H1 (cell line): ENCODE results near the gene CADM1. TPM values are rescaled to one million over a fixed set of nuclear protein-coding genes. Genes with fewer than 3 reads are reported as not detected.

Source experiments
- CTCF ChIA-PET: fragments of 300-600 bp; sonication (Branson Sonifier 250); formaldehyde crosslinking; loops from one replicate; lab custom pipeline; 2021; ENCODE audit not compliant: partially characterized antibody; lab: Charles Lee
- POLR2A ChIA-PET: fragments of 300-600 bp; sonication (Branson Sonifier 250); formaldehyde crosslinking; loops from one replicate; lab custom pipeline; 2021; ENCODE audit warnings: inconsistent platforms; ENCODE audit not compliant: partially characterized antibody; lab: Charles Lee
- DNase-seq, 2 experiments: peaks; one replicate each; pipeline versions ENCODE4 v3.0.0 to v3.0.0-alpha.2; 2010 to 2022; ENCODE audit warnings: low spot score in 2 of 2, low read depth in 1 of 2, mixed read lengths in 1 of 2
- FAIRE-seq: peaks from 2 replicates; lab custom pipeline; 2011; peaks lifted over from hg19 to GRCh38; lab: Jason Lieb, UNC
- H2AFZ ChIP-seq: 2 replicates; pipeline ENCODE4 v1.8.1; 2012; ENCODE audit warnings: low read length, inconsistent platforms
- H2AK5ac ChIP-seq: 2 replicates; pipeline ENCODE4 v1.6.1; 2013; ENCODE audit warnings: low read depth, low read length
- H2BK120ac ChIP-seq: replicated peaks from 2 replicates; pipeline ENCODE3; 2013; ENCODE audit warnings: low read depth, low read length, inconsistent platforms
- H2BK12ac ChIP-seq: 2 replicates; pipeline ENCODE4 v1.6.1; 2013; ENCODE audit warnings: low read depth, low read length
- H2BK15ac ChIP-seq: 2 replicates; pipeline ENCODE4 v1.6.1; 2013; ENCODE audit warnings: low read length
- H2BK20ac ChIP-seq: 2 replicates; pipeline ENCODE4 v1.6.1; 2013; ENCODE audit warnings: low read length
- H2BK5ac ChIP-seq: 2 replicates; pipeline ENCODE4 v1.6.1; 2013; ENCODE audit warnings: low read depth, low read length
- H3K14ac ChIP-seq: 2 replicates; pipeline ENCODE4 v1.6.1; 2013; ENCODE audit warnings: inconsistent platforms; ENCODE audit not compliant: insufficient read length
- H3K18ac ChIP-seq: 2 replicates; pipeline ENCODE4 v1.6.1; 2013; ENCODE audit warnings: low read length; ENCODE audit errors: extremely low read depth
- H3K23ac ChIP-seq: 2 replicates; pipeline ENCODE4 v1.6.1; 2013; ENCODE audit warnings: inconsistent platforms; ENCODE audit not compliant: insufficient read length
- H3K23me2 ChIP-seq: 2 replicates; pipeline ENCODE4 v1.6.1; 2013; ENCODE audit warnings: low read depth, low read length
- H3K27ac ChIP-seq: 2 replicates; pipeline ENCODE4 v1.6.1; 2011; ENCODE audit warnings: low read depth, low read length, inconsistent platforms
- H3K27me3 ChIP-seq, 4 experiments: replicated peaks in 1 of 4; 1 replicate in 1 of 4; 2 replicates in 3 of 4; pipeline versions ENCODE4 v1.6.1 to v1.8.1; 2011 to 2013; ENCODE audit warnings: low read length in 3 of 4, mild to moderate bottlenecking in 3 of 4, inconsistent platforms in 2 of 4, mixed read lengths in 2 of 4, moderate library complexity in 1 of 4; ENCODE audit not compliant: control insufficient read depth in 3 of 4, insufficient read depth in 3 of 4; ENCODE audit errors: extremely low read depth in 1 of 4
- H3K36me3 ChIP-seq, 4 experiments: 2 replicates each; pipeline versions ENCODE4 v1.6.1 to v1.8.1; 2011 to 2013; ENCODE audit warnings: mild to moderate bottlenecking in 4 of 4, low read length in 3 of 4, moderate library complexity in 2 of 4, control low read depth in 1 of 4, inconsistent platforms in 1 of 4; ENCODE audit not compliant: insufficient read depth in 4 of 4, control insufficient read depth in 2 of 4
- H3K4ac ChIP-seq: replicated peaks from 2 replicates; pipeline ENCODE3; 2013; ENCODE audit warnings: low read length, low read depth, mixed read lengths, inconsistent platforms; ENCODE audit not compliant: insufficient read length
- H3K4me1 ChIP-seq, 4 experiments: replicated peaks in 1 of 4; 1 replicate in 1 of 4; 2 replicates in 3 of 4; pipeline versions ENCODE4 v1.6.1 to v1.8.1; 2011 to 2013; ENCODE audit warnings: low read length in 3 of 4, inconsistent platforms in 2 of 4, mixed read lengths in 1 of 4; ENCODE audit not compliant: insufficient read depth in 4 of 4, control insufficient read depth in 3 of 4
- H3K4me2 ChIP-seq, 2 experiments: 2 replicates each; pipeline versions ENCODE4 v1.6.1 to v1.8.1; 2011 to 2013; ENCODE audit warnings: low read depth in 2 of 2, low read length in 2 of 2, control low read depth in 1 of 2, inconsistent platforms in 1 of 2, mild to moderate bottlenecking in 1 of 2; ENCODE audit not compliant: insufficient read depth in 1 of 2
- H3K4me3 ChIP-seq, 4 experiments: fragments of 200-600, 300-600 bp in 1 of 4; sonication (generic), shearing (Covaris generic), sonication (Bioruptor Twin) in 1 of 4; 2 replicates each; pipeline versions ENCODE4 v1.5.1 to v1.8.1; 2011 to 2016; ENCODE audit warnings: low read length in 4 of 4, low read depth in 3 of 4, control low read depth in 2 of 4, inconsistent platforms in 2 of 4, mild to moderate bottlenecking in 2 of 4, mixed read lengths in 1 of 4, moderate library complexity in 1 of 4; ENCODE audit not compliant: insufficient read depth in 2 of 4; ENCODE audit errors: extremely low read depth in 1 of 4
- H3K56ac ChIP-seq: replicated peaks from 2 replicates; pipeline ENCODE3; 2013; ENCODE audit warnings: low read depth, mild to moderate bottlenecking, mixed read lengths, low read length, inconsistent platforms; ENCODE audit not compliant: insufficient read length
- H3K79me1 ChIP-seq: 2 replicates; pipeline ENCODE4 v1.6.1; 2013; ENCODE audit warnings: low read depth, low read length, control low read depth
- H3K79me2 ChIP-seq, 2 experiments: 2 replicates each; pipeline versions ENCODE4 v1.6.1 to v1.8.1; 2012 to 2013; ENCODE audit warnings: low read length in 2 of 2, mild to moderate bottlenecking in 2 of 2, inconsistent platforms in 1 of 2; ENCODE audit not compliant: insufficient read depth in 2 of 2, control insufficient read depth in 1 of 2
- H3K9ac ChIP-seq, 4 experiments: replicated peaks in 1 of 4; 1 replicate in 1 of 4; 2 replicates in 3 of 4; pipeline versions ENCODE4 v1.6.1 to v1.8.1; 2011 to 2013; ENCODE audit warnings: low read depth in 3 of 4, low read length in 3 of 4, control low read depth in 2 of 4, mild to moderate bottlenecking in 2 of 4, moderate library complexity in 2 of 4, inconsistent platforms in 1 of 4; ENCODE audit errors: extremely low read depth in 1 of 4
- H3K9me3 ChIP-seq, 2 experiments: 2 replicates each; pipeline versions ENCODE4 v1.6.1 to v1.8.1; 2012 to 2013; ENCODE audit warnings: mild to moderate bottlenecking in 2 of 2, moderate library complexity in 2 of 2, control low read depth in 1 of 2, inconsistent platforms in 1 of 2, low read depth in 1 of 2, low read length in 1 of 2, mixed read lengths in 1 of 2; ENCODE audit not compliant: insufficient read depth in 2 of 2
- H4K20me1 ChIP-seq, 2 experiments: replicated peaks in 1 of 2; 2 replicates each; pipeline versions ENCODE3 to v1.8.1; 2011 to 2013; ENCODE audit warnings: inconsistent platforms in 2 of 2, low read length in 2 of 2, mild to moderate bottlenecking in 1 of 2; ENCODE audit not compliant: insufficient read depth in 2 of 2, control insufficient read depth in 1 of 2
- H4K5ac ChIP-seq: 2 replicates; pipeline ENCODE4 v1.6.1; 2013; ENCODE audit warnings: low read length, low read depth, mixed read lengths, inconsistent platforms; ENCODE audit not compliant: insufficient read length
- H4K8ac ChIP-seq: 2 replicates; pipeline ENCODE4 v1.8.0; 2013; ENCODE audit warnings: mild to moderate bottlenecking, moderate library complexity, low read length, inconsistent platforms; ENCODE audit not compliant: insufficient read depth; ENCODE audit errors: extremely low read depth
- H4K91ac ChIP-seq: replicated peaks from 2 replicates; pipeline ENCODE3; 2013; ENCODE audit warnings: low read length, mixed read lengths, inconsistent platforms; ENCODE audit not compliant: insufficient read length
- CREB1 ChIP-seq: IDR thresholded peaks from 2 replicates; pipeline ENCODE4 v1.6.1; 2012; ENCODE audit warnings: inconsistent platforms
- GABPA ChIP-seq: IDR thresholded peaks from 2 replicates; pipeline ENCODE4 v1.6.1; 2011; ENCODE audit warnings: mild to moderate bottlenecking, low read length, moderate library complexity, borderline replicate concordance; ENCODE audit not compliant: insufficient read depth
- HDAC6 ChIP-seq: IDR thresholded peaks from one replicate; pipeline ENCODE4 v1.7.1; 2012; ENCODE audit warnings: low read depth, mild to moderate bottlenecking, inconsistent platforms, low read length, moderate library complexity
- KDM4A ChIP-seq: IDR thresholded peaks from one replicate; pipeline ENCODE4 v1.7.1; 2012; ENCODE audit warnings: low read depth, mild to moderate bottlenecking, moderate library complexity, low read length, inconsistent platforms; ENCODE audit not compliant: severe bottlenecking
- NANOG ChIP-seq: IDR thresholded peaks from 2 replicates; pipeline ENCODE4 v1.6.1; 2011; ENCODE audit warnings: low read length, low read depth, mild to moderate bottlenecking, inconsistent platforms; ENCODE audit not compliant: insufficient read depth, poor library complexity, severe bottlenecking
- TCF12 ChIP-seq: IDR thresholded peaks from 2 replicates; pipeline ENCODE4 v1.6.1; 2011; ENCODE audit warnings: low read depth, mild to moderate bottlenecking, low read length
- WGBS, 2 experiments: shearing (Covaris generic) in 1 of 2; methylation state at CpG; one replicate each; pipeline versions ENCODE4 v1.1.6 to v1.1.7; 2013 to 2015; ENCODE audit warnings: low lambda C conversion rate in 2 of 2, mixed read lengths in 2 of 2, inconsistent platforms in 1 of 2, low coverage in 1 of 2, missing lambda C conversion rate in 1 of 2; ENCODE audit not compliant: insufficient replicate concordance in 2 of 2, insufficient coverage in 1 of 2, insufficient read length in 1 of 2; ENCODE audit errors: extremely low coverage in 1 of 2, missing lambda C conversion rate in 1 of 2; 5-methylcytosine and 5-hydroxymethylcytosine counted together
- polyA plus RNA-seq, 7 experiments: library from polyadenylated mRNA; depleted of rRNA in 3 of 7; stranded (reverse) in 5 of 7; unstranded in 2 of 7; fragments of >200 nt in 5 of 7; fragments of 200-250 nt in 2 of 7; gene quantifications; 1 replicate in 5 of 7; 2 replicates in 1 of 7; 4 replicates in 1 of 7; pipeline versions ENCODE4 v1.2.1 to v1.2.3, GENCODE V29; 2011 to 2013; ENCODE audit warnings: missing spikeins in 2 of 7, mixed read lengths in 2 of 7
- total RNA-seq: library from RNA; stranded (reverse); fragmentation: NEBNext Ultra II Directional; extraction: Animal tissue kit (Norgen Biotek cat#: 25700); gene quantifications from 2 replicates; pipeline ENCODE4 v1.2.1, GENCODE V29; 2021
- TF ChIP-seq, protein P1 (sequence below): IDR thresholded peaks from 2 replicates; pipeline ENCODE4 v1.6.1; 2012; ENCODE audit warnings: inconsistent platforms
- TF ChIP-seq, protein P2 (sequence below): IDR thresholded peaks from 2 replicates; pipeline ENCODE4 v1.6.1; 2012; ENCODE audit warnings: low read length, inconsistent platforms
- TF ChIP-seq, protein P3 (sequence below): IDR thresholded peaks from 2 replicates; pipeline ENCODE4 v1.6.1; 2012; ENCODE audit warnings: inconsistent platforms

The CADM1 gene
- total and polyA plus RNA-seq, 2 of the 8 experiments (the other 6 are each of a cell fraction or from before 2014, with no cell fraction given) = 8.3 to 25.3 TPM

DNA sequence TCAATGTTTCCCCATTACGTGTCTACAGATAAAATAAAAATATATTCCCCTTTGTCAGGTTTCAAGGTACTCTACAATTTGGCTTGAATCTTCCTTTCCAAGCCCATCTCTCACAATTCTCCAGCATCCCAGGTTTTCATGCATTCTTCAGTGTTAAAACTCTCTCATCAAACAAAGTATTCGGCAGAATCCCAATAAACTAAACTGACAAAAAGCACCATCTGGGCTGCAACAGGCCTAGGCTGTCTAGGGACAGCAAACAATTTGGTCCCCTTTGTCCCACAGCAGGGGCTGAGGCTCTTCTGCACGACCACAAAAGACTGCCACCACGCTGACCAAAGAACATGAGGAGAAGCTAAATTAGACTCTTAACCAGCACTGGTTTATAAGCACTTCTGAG, 159.4 kb downstream of the CADM1 start:
- Histone ChIP-seq H2AFZ (no peak overlapping the region), H2BK5ac (no peak overlapping the region), H4K20me1 (no peaks in the 10 kb centered on the region), H2BK12ac (no peak overlapping the region), H3K23me2 (no peaks in the 10 kb centered on the region), H3K4me3 (no peak overlapping the region), H3K18ac (no peak overlapping the region), H3K23ac (no peak overlapping the region), H3K14ac (no peak overlapping the region), H3K27ac (no peak overlapping the region), H3K4me2 (no peak overlapping the region), H3K27me3 (no peaks in the 10 kb centered on the region), H3K36me3 (no peaks in the 10 kb centered on the region), H2BK120ac (no peak overlapping the region), H3K4ac (no peak overlapping the region), H4K8ac (no peak overlapping the region), H3K79me1 (no peaks in the 10 kb centered on the region), H3K9ac (no peak overlapping the region), H2BK15ac (no peak overlapping the region), H3K9me3 (no peaks in the 10 kb centered on the region), H3K79me2 (no peaks in the 10 kb centered on the region), H2BK20ac (no peak overlapping the region), H3K56ac (no peak overlapping the region), H2AK5ac (no peak overlapping the region), H3K4me1 (no peaks in the 10 kb centered on the region), H4K91ac (no peak overlapping the region), H4K5ac (no peak overlapping the region)
- DNase-seq = no peak
- TF ChIP-seq TCF12 (no peak), CREB1 (no peak), HDAC6 (no peak), GABPA (no peak), KDM4A (no peak), NANOG (no peak)
- TF ChIP-seq, protein P1, sequence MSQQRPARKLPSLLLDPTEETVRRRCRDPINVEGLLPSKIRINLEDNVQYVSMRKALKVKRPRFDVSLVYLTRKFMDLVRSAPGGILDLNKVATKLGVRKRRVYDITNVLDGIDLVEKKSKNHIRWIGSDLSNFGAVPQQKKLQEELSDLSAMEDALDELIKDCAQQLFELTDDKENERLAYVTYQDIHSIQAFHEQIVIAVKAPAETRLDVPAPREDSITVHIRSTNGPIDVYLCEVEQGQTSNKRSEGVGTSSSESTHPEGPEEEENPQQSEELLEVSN = no peak
- TF ChIP-seq, protein P2, sequence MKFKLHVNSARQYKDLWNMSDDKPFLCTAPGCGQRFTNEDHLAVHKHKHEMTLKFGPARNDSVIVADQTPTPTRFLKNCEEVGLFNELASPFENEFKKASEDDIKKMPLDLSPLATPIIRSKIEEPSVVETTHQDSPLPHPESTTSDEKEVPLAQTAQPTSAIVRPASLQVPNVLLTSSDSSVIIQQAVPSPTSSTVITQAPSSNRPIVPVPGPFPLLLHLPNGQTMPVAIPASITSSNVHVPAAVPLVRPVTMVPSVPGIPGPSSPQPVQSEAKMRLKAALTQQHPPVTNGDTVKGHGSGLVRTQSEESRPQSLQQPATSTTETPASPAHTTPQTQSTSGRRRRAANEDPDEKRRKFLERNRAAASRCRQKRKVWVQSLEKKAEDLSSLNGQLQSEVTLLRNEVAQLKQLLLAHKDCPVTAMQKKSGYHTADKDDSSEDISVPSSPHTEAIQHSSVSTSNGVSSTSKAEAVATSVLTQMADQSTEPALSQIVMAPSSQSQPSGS = no peak
- TF ChIP-seq, protein P3, sequence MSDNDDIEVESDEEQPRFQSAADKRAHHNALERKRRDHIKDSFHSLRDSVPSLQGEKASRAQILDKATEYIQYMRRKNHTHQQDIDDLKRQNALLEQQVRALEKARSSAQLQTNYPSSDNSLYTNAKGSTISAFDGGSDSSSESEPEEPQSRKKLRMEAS = no peak
- CTCF ChIA-PET = interaction anchor here (1.0 kb wide), 1 partner anchor 11 kb away, joined by 3 read pairs; no protein-coding TSS in a partner anchor
- POLR2A ChIA-PET = no interaction called here
- 80% methylated on average over 4 of the region's 4 CpGs; no CpG with 5 or more reads in 1 of the 2 experiments for WGBS, 2 experiments
- no peak for FAIRE-seq
